ENCODE measurements around the gene MPRIP. TPM values are rescaled to one million over a fixed set of nuclear protein-coding genes. Genes with fewer than 3 reads are reported as not detected.

MPRIP gene
- polyA plus RNA-seq, 1 donor from 2014 or later = 47.3 TPM

DNA sequence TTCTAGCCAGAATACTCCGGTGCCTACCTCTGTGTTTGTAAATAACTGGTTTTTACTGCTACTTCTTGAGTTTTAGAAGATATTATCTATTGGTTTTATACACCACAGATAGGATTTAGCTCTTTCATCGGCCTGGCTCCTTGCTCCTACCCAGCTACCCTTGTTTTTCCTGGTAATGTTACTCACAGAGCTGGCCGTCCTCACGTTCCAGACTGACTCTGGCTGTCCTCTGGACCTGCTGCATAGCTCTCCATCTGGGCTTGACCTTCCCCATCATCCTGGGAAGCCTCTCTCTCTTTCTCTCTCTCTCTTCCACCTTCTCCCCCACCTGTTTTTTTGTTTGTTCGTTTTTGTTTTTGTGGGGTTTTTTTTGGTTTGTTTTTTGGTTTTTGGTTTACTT, 51.5 kb downstream of the MPRIP start:
- no peaks in the 10 kb centered on the region for H4K20me1 ChIP-seq (ENCODE audit: insufficient read depth)
- no peaks in the 10 kb centered on the region for H3F3A ChIP-seq (ENCODE audit: insufficient read depth, low read length, poor library complexity, severe bottlenecking)
- H2AFZ ChIP-seq (ENCODE audit: low read depth, low read length) = no peak overlapping the region
- no peaks in the 10 kb centered on the region for H3K27me3 ChIP-seq (ENCODE audit: insufficient read depth, low read depth, low read length)
- H3K79me2 ChIP-seq (replicated peaks; ENCODE audit: insufficient read depth, low read length) = peaks cover 6% of the 10 kb centered on the region
- no peak overlapping the region for H3K4me2 ChIP-seq (ENCODE audit: low read length)
- no peak overlapping the region for H3K9ac ChIP-seq (ENCODE audit: low read length)
- no peak overlapping the region for H3K4me3 ChIP-seq (ENCODE audit: low read length)
- H3K9me2 ChIP-seq (ENCODE audit: insufficient read depth, low read length) = no peaks in the 10 kb centered on the region
- no peak for TF ChIP-seq MXI1 (conservative IDR thresholded peaks at IDR 0.05; ENCODE audit: poor library complexity, severe bottlenecking)
- TF ChIP-seq CTCF (IDR thresholded peaks at IDR 0.05; ENCODE audit: poor library complexity, severe bottlenecking) = no peak
- TF ChIP-seq TAF1 (IDR thresholded peaks at IDR 0.05; ENCODE audit: low read depth) = no peak
- no peak overlapping the region for H3K27ac ChIP-seq (ENCODE audit: low read length)
- H3K36me3 ChIP-seq (ENCODE audit: insufficient read depth, low read length) = no peaks in the 10 kb centered on the region
- H3K9me3 ChIP-seq (ENCODE audit: low read length) = no peaks in the 10 kb centered on the region

DNA sequence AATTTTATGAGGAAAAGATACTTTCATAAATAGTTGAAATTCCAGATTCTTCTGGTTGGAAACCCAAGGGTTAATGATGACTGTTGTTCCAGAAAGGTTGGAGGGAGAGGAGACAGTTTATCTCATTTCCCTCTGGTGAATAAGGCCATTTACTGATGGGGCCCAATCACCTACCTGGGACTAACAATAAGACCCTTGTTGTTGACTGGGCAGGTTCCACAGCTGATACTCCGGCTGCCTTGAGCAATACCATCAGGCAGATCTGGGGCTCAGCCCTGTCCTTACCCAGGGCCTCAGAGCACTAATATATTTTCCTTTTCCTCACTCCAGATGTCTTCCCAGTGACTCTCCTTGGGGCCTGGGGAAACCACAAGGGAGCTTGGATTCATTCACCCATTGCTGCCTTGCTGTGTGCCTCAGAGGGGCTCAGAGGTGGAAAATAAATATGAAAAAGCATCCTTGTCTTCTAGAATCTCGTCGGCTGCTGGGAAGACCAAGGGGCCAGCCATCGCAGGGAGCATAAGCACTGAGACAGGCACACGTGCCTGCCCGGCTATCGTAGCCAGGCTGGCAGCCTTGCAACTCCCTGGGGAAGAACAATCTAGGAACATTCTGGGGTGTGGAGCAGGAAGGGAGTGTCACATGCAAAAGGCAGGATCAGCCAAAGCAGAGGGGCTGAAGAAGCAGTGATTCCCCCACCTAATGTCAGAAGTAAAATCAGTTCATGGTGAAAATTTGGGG, 54.4 kb downstream of the MPRIP start:
- no peak overlapping the region for H3K4me2 ChIP-seq (ENCODE audit: low read length)
- H4K20me1 ChIP-seq (ENCODE audit: insufficient read depth) = no peaks in the 10 kb centered on the region
- H3K79me2 ChIP-seq (replicated peaks; ENCODE audit: insufficient read depth, low read length) = peaks cover 6% of the 10 kb centered on the region
- H3K27ac ChIP-seq (ENCODE audit: low read length) = no peak overlapping the region
- H3F3A ChIP-seq (ENCODE audit: insufficient read depth, low read length, poor library complexity, severe bottlenecking) = no peaks in the 10 kb centered on the region
- no peak for TF ChIP-seq REST (IDR thresholded peaks at IDR 0.05; ENCODE audit: borderline replicate concordance)
- no peak for TF ChIP-seq CTCF (IDR thresholded peaks at IDR 0.05; ENCODE audit: poor library complexity, severe bottlenecking)
- TF ChIP-seq RAD21 (conservative IDR thresholded peaks at IDR 0.05) = no peak
- no peak for TF ChIP-seq MXI1 (conservative IDR thresholded peaks at IDR 0.05; ENCODE audit: poor library complexity, severe bottlenecking)
- no peak for TF ChIP-seq EP300 (conservative IDR thresholded peaks at IDR 0.05; ENCODE audit: poor library complexity, severe bottlenecking)
- no peaks in the 10 kb centered on the region for H3K36me3 ChIP-seq (ENCODE audit: insufficient read depth, low read length)
- no peak overlapping the region for H2AFZ ChIP-seq (ENCODE audit: low read depth, low read length)
- H3K9me2 ChIP-seq (ENCODE audit: insufficient read depth, low read length) = no peaks in the 10 kb centered on the region
- no peak overlapping the region for H3K4me3 ChIP-seq (ENCODE audit: low read length)
- H3K9me3 ChIP-seq (ENCODE audit: low read length) = no peaks in the 10 kb centered on the region
- H3K9ac ChIP-seq (ENCODE audit: low read length) = no peak overlapping the region
- no peaks in the 10 kb centered on the region for H3K27me3 ChIP-seq (ENCODE audit: insufficient read depth, low read depth, low read length)
